ENCODE data around the gene LSS. TPM values are rescaled to one million over a fixed set of nuclear protein-coding genes. Genes with fewer than 3 reads are reported as not detected.

LSS gene
- total and polyA plus RNA-seq, 10 of the 15 experiments (the other 5 are each of a cell fraction or from before 2014, with no cell fraction given): 2.9 to 82.4 (median 27.5) TPM

- no peak for TF ChIP-seq CEBPZ (IDR thresholded peaks at IDR 0.05; ENCODE audit: low read depth, low read length)
- no peak for TF ChIP-seq CHD1 (IDR thresholded peaks at IDR 0.05; ENCODE audit: low read depth, low read length)
- TF ChIP-seq FOXM1 (IDR thresholded peaks at IDR 0.05; ENCODE audit: low read depth, low read length): no peak
- TF ChIP-seq SP1 (IDR thresholded peaks at IDR 0.05; ENCODE audit: low read depth, low read length): peak; percentile 67
- TF ChIP-seq HCFC1 (IDR thresholded peaks at IDR 0.05; ENCODE audit: low read length): no peak
- peak; percentile 55; the same call in 1 of the 2 replicates for TF ChIP-seq RUNX3 (IDR thresholded peaks at IDR 0.05; ENCODE audit: low read length)
- no peak for TF ChIP-seq BCL3 (IDR thresholded peaks at IDR 0.05; ENCODE audit: borderline replicate concordance, insufficient read depth, low read depth, low read length, poor library complexity, severe bottlenecking)
- TF ChIP-seq HDAC2 (IDR thresholded peaks at IDR 0.05): no peak
- peak; percentile 44; the same call in 1 of the 2 replicates for TF ChIP-seq BACH1 (IDR thresholded peaks at IDR 0.05; ENCODE audit: borderline replicate concordance)
- peak; percentile 45; the same call in 1 of the 2 replicates for TF ChIP-seq SMARCA5 (IDR thresholded peaks at IDR 0.05)
- no peak for TF ChIP-seq YBX1 (IDR thresholded peaks at IDR 0.05)
- TF ChIP-seq NFXL1 (IDR thresholded peaks at IDR 0.05; ENCODE audit: borderline replicate concordance): no peak
- no peak for TF ChIP-seq KAT2A (conservative IDR thresholded peaks at IDR 0.05; ENCODE audit: control insufficient read depth, low read depth, low read length)
- no peak for TF ChIP-seq STAT1 (conservative IDR thresholded peaks at IDR 0.05)
- no peak for TF ChIP-seq TCF7 (IDR thresholded peaks at IDR 0.05; ENCODE audit: borderline replicate concordance)
- no peak for TF ChIP-seq ZNF687 (IDR thresholded peaks at IDR 0.05)
- peak; percentile 92 for TF ChIP-seq NR2F1 (conservative IDR thresholded peaks at IDR 0.05)
- no peak for TF ChIP-seq SMAD1 (IDR thresholded peaks at IDR 0.05; ENCODE audit: low read depth, partially characterized antibody)
- no peak for TF ChIP-seq BCLAF1 (IDR thresholded peaks at IDR 0.05)
- TF ChIP-seq ATF7 (IDR thresholded peaks at IDR 0.05; ENCODE audit: low read depth): no peak
These were observed at the start of gene LSS (continued) for GRCh38 chr21:46228345-46229051.

Data from GM12878 (cell line).